Prostate gland (tissue), 2 donors: ENCODE results near the gene HAUS8. TPM values are rescaled to one million over a fixed set of nuclear protein-coding genes. Genes with fewer than 3 reads are reported as not detected.
A peak's percentile ranks its signal among the peaks of the same experiment; 100 is the strongest.

Experiments used
- DNase-seq: peaks from one replicate; pipeline ENCODE4 v3.0.0-alpha.2; 2019; ENCODE audit warnings: low spot score
- H3K27ac ChIP-seq, 2 donors: fragments of 200-600 bp; sonication (generic); 2 replicates each; pipeline ENCODE4 v1.5.1; 2017 to 2019
- H3K27me3 ChIP-seq: fragments of 200-600 bp; sonication (generic); replicated peaks from 2 replicates; pipeline ENCODE4 v1.5.1; 2019; ENCODE audit not compliant: insufficient read depth
- H3K36me3 ChIP-seq, 2 donors: fragments of 200-600 bp; sonication (generic); 1 replicate in 1 of 2; 2 replicates in 1 of 2; pipeline versions ENCODE4 v1.5.1 to v1.8.1; 2017 to 2019
- H3K4me1 ChIP-seq: fragments of 200-600 bp; sonication (generic); replicated peaks from 2 replicates; pipeline ENCODE4 v1.5.1; 2019
- H3K4me3 ChIP-seq, 2 donors: fragments of 200-600 bp; sonication (generic); 2 replicates each; pipeline ENCODE4 v1.5.1; 2017 to 2019
- H3K9me3 ChIP-seq: fragments of 200-600 bp; sonication (generic); 2 replicates; pipeline ENCODE4 v1.5.1; 2017
- CTCF ChIP-seq, 4 experiments: fragments of 200-600 bp in 2 of 4; fragments of 450-650 bp in 2 of 4; sonication (generic) in 2 of 4; IDR thresholded peaks; 1 replicate in 3 of 4; 2 replicates in 1 of 4; pipeline ENCODE4 v1.5.1; 2016 to 2019; ENCODE audit warnings: antibody characterized with exemption in 4 of 4, mild to moderate bottlenecking in 2 of 4, moderate library complexity in 2 of 4
- POLR2A ChIP-seq: fragments of 450-650 bp; IDR thresholded peaks from one replicate; pipeline ENCODE4 v1.6.1; 2016; ENCODE audit warnings: antibody characterized with exemption, mild to moderate bottlenecking
- POLR2AphosphoS5 ChIP-seq: sonication (generic); formaldehyde crosslinking; IDR thresholded peaks from one replicate; pipeline ENCODE4 v1.6.1; 2017; ENCODE audit warnings: antibody characterized with exemption
- WGBS: methylation state at CpG from one replicate; pipeline ENCODE4 v1.1.5; 2018; 5-methylcytosine and 5-hydroxymethylcytosine counted together
- intact Hi-C: fragments of 100-400 bp; cut with DNase I; formaldehyde crosslinking; loops from one replicate; pipeline ENCODE4 v1.14.2; 2022
- total RNA-seq, 2 donors: library from RNA; depleted of rRNA; stranded (reverse); fragments of >200 nt; gene quantifications; one replicate each; pipeline ENCODE4 v1.1.0, GENCODE V29; 2016

Gene HAUS8
- total RNA-seq, 2 donors from 2014 or later, result 6.5 to 15.3 TPM

- intact Hi-C loops, result loop anchor here (5.0 to 10.0 kb wide), 2 partner anchors 212 to 335 kb away; partner anchors contain the start of gene NWD1
- Histone ChIP-seq H3K36me3 (no peaks in the 10 kb centered on the region), H3K4me1 (peaks cover 6% of the 10 kb centered on the region), H3K27me3 (no peaks in the 10 kb centered on the region), H3K9me3 (no peaks in the 10 kb centered on the region), H3K4me3 (no peak overlapping the region), H3K27ac (peak overlapping the region; percentile 77)
- WGBS, result 34% methylated on average over 18 of the region's 18 CpGs
- TF ChIP-seq CTCF (IDR thresholded peaks at IDR 0.05), result no peak
- peak; percentile 74 for TF ChIP-seq POLR2AphosphoS5
- peak; percentile 71 for DNase-seq
Measured at GRCh38 chr19:17049711-17050280, 25.5 kb downstream of the HAUS8 start.

GRCh38 chr19:17048885-17049453 is 26.3 kb downstream of the HAUS8 start:
- TF ChIP-seq POLR2A (no peak), CTCF (IDR thresholded peaks at IDR 0.05) (no peak), POLR2AphosphoS5 (no peak)
- intact Hi-C loops, result no loop called here
- Histone ChIP-seq H3K27me3 (no peaks in the 10 kb centered on the region), H3K4me1 (peaks cover 6% of the 10 kb centered on the region), H3K4me3 (no peak overlapping the region), H3K36me3 (no peaks in the 10 kb centered on the region), H3K9me3 (no peaks in the 10 kb centered on the region), H3K27ac (peak overlapping the region; percentile 77)
- 80% methylated on average over 16 of the region's 16 CpGs for WGBS
- no peak for DNase-seq

- TF ChIP-seq CTCF (IDR thresholded peaks at IDR 0.05), result no peak
- no peak for TF ChIP-seq POLR2A
- no peak for TF ChIP-seq POLR2AphosphoS5
- H3K27me3 ChIP-seq, result no peaks in the 10 kb centered on the region
- 88% methylated on average over 5 of the region's 5 CpGs for WGBS
- no peak overlapping the region for H3K4me3 ChIP-seq
- DNase-seq, result no peak
- H3K4me1 ChIP-seq, result peaks cover 10% of the 10 kb centered on the region
- no peaks in the 10 kb centered on the region for H3K9me3 ChIP-seq
- no peaks in the 10 kb centered on the region for H3K36me3 ChIP-seq
- H3K27ac ChIP-seq, result no peak overlapping the region
- intact Hi-C loops, result no loop called here
Measured at GRCh38 chr19:17045907-17046502, 29.2 kb downstream of the HAUS8 start.

- H3K27ac ChIP-seq, result no peak overlapping the region
- H3K27me3 ChIP-seq, result no peaks in the 10 kb centered on the region
- TF ChIP-seq CTCF (IDR thresholded peaks at IDR 0.05), result no peak
- peaks cover 5% of the 10 kb centered on the region for H3K4me1 ChIP-seq
- intact Hi-C loops, result no loop called here
- no peak overlapping the region for H3K4me3 ChIP-seq
- no peaks in the 10 kb centered on the region for H3K36me3 ChIP-seq
- no peaks in the 10 kb centered on the region for H3K9me3 ChIP-seq
- no peak for DNase-seq
- 65% methylated on average over 7 of the region's 7 CpGs for WGBS
Measured at GRCh38 chr19:17043744-17044143, 31.5 kb downstream of the HAUS8 start.

- Histone ChIP-seq H3K27me3 (no peaks in the 10 kb centered on the region), H3K4me3 (no peak overlapping the region), H3K36me3 (no peaks in the 10 kb centered on the region), H3K27ac (no peak overlapping the region), H3K9me3 (no peaks in the 10 kb centered on the region), H3K4me1 (peaks cover 5% of the 10 kb centered on the region)
- intact Hi-C loops, result no loop called here
- 18% methylated on average over 11 of the region's 11 CpGs for WGBS
- TF ChIP-seq POLR2A (no peak), CTCF (IDR thresholded peaks at IDR 0.05) (no peak), POLR2AphosphoS5 (no peak)
- DNase-seq, result no peak
Measured at GRCh38 chr19:17041976-17042375, 33.3 kb downstream of the HAUS8 start.
